Spleen (tissue), 13 donors: ENCODE measurements around the gene PRKX. TPM values are rescaled to one million over a fixed set of nuclear protein-coding genes. Genes with fewer than 3 reads are reported as not detected.

Source experiments
- DNase-seq: peaks from one replicate; pipeline ENCODE4 v3.0.0-alpha.2; 2020
- H3K27ac ChIP-seq, 8 donors: fragments of 200-600 bp; sonication (generic) in 7 of 8; 1 replicate in 4 of 8; 2 replicates in 4 of 8; pipeline versions ENCODE4 v1.5.0 to v1.8.0; 2016 to 2021; ENCODE audit warnings: inconsistent platforms in 4 of 8, mild to moderate bottlenecking in 4 of 8, moderate library complexity in 1 of 8
- H3K27me3 ChIP-seq, 7 donors: fragments of 200-600 bp; sonication (generic) in 6 of 7; replicated peaks in 1 of 7; 1 replicate in 4 of 7; 2 replicates in 3 of 7; pipeline versions ENCODE4 v1.5.0 to v1.8.0; 2016 to 2021; ENCODE audit warnings: inconsistent platforms in 3 of 7, mild to moderate bottlenecking in 1 of 7
- H3K36me3 ChIP-seq, 6 donors: fragments of 200-600 bp; sonication (generic) in 5 of 6; 1 replicate in 4 of 6; 2 replicates in 2 of 6; pipeline versions ENCODE4 v1.5.0 to v1.8.0; 2016 to 2021; ENCODE audit warnings: inconsistent platforms in 2 of 6
- H3K4me1 ChIP-seq, 6 donors: fragments of 200-600 bp; sonication (generic) in 5 of 6; 1 replicate in 3 of 6; 2 replicates in 3 of 6; pipeline versions ENCODE4 v1.5.0 to v1.8.0; 2016 to 2021; ENCODE audit warnings: inconsistent platforms in 3 of 6
- H3K4me3 ChIP-seq, 8 donors: fragments of 200-600 bp; sonication (generic) in 7 of 8; 1 replicate in 4 of 8; 2 replicates in 4 of 8; pipeline versions ENCODE4 v1.5.0 to v1.8.0; 2016 to 2021; ENCODE audit warnings: inconsistent platforms in 4 of 8, mild to moderate bottlenecking in 4 of 8, moderate library complexity in 2 of 8
- H3K9me3 ChIP-seq, 8 donors: fragments of 200-600 bp; sonication (generic) in 7 of 8; 1 replicate in 4 of 8; 2 replicates in 4 of 8; pipeline versions ENCODE4 v1.5.0 to v1.8.0; 2016 to 2021; ENCODE audit warnings: inconsistent platforms in 4 of 8
- CTCF ChIP-seq, 11 experiments: fragments of 200-600 bp in 7 of 11; fragments of 450-650 bp in 4 of 11; sonication (generic) in 4 of 11; IDR thresholded peaks in 8 of 11; conservative IDR thresholded peaks in 3 of 11; 1 replicate in 7 of 11; 2 replicates in 4 of 11; pipeline versions ENCODE4 v1.4.0 to v1.8.0; 2016 to 2021; ENCODE audit warnings: antibody characterized with exemption in 11 of 11, inconsistent platforms in 4 of 11, mild to moderate bottlenecking in 1 of 11
- POLR2A ChIP-seq, 3 donors: fragments of 450-650 bp; IDR thresholded peaks; one replicate each; pipeline ENCODE4 v1.5.1; 2017; ENCODE audit warnings: antibody characterized with exemption in 3 of 3, mild to moderate bottlenecking in 1 of 3
- POLR2AphosphoS5 ChIP-seq, 3 donors: sonication (generic); formaldehyde crosslinking; IDR thresholded peaks; one replicate each; pipeline ENCODE4 v1.5.1; 2017; ENCODE audit warnings: antibody characterized with exemption in 3 of 3
- WGBS, 5 donors: extraction: QIAGEN DNeasy Blood & Tissue Kit in 3 of 5; methylation state at CpG; one replicate each; pipeline versions ENCODE4 v1.1.5 to v1.1.7; 2013 to 2018; 5-methylcytosine and 5-hydroxymethylcytosine counted together
- intact Hi-C: fragments of 100-400 bp; cut with DNase I; formaldehyde crosslinking; loops from one replicate; pipeline ENCODE4 v1.15.0; 2023; ENCODE audit warnings: low total_unique reads
- long read RNA-seq, 2 donors: transcript quantifications; one replicate each; lab custom pipeline, GENCODE V29; 2026
- polyA plus RNA-seq, 3 donors: library from polyadenylated mRNA; stranded (reverse); fragments of 200-250 nt; gene quantifications; one replicate each; pipeline ENCODE4 v1.2.1, GENCODE V29; 2013
- total RNA-seq, 7 donors: library from RNA; depleted of rRNA in 3 of 7; stranded (reverse); fragments of >200 nt in 3 of 7; fragmentation: NEBNext Ultra II Directional in 4 of 7; extraction: Animal tissue kit (Norgen Biotek cat#: 25700) in 4 of 7; gene quantifications; one replicate each; pipeline versions ENCODE4 v1.1.0 to v1.2.1, GENCODE V29; 2016 to 2021
- donor health status: healthy with polysubstance abuse.
- donor health status: DM: no; HTN: no; CAD: no; lungs with moderate emphysema.
- donor health status: DM: no; HTN: no; CAD: no.
- donor health status: Bipolar disorder and iron deficiency.
- donor health status: healthy.
- donor health status: DM: no; HTN: no; CAD: no.
- donor health status: DM: yes; HTN: yes; CAD: no.

The PRKX gene
- total RNA-seq (10 to 100 TPM; 27.7 to 55.0 (median 43.8) TPM), polyA plus RNA-seq (10 to 100 TPM in 1 of 3 donors, 1 to 10 TPM in 2; 5.4 to 12.2 (median 8.7) TPM)
- long read RNA-seq, donor 1, full-length matches to known transcripts: 1 of 1 reads
- long read RNA-seq, donor 1, partial matches to known transcripts: 0 of 1 reads
- long read RNA-seq, donor 1, other reads (novel, unspliced or antisense): 0 of 1 reads
- long read RNA-seq, donor 2, full-length matches to known transcripts: 2 of 2 reads
- long read RNA-seq, donor 2, partial matches to known transcripts: 0 of 2 reads
- long read RNA-seq, donor 2, other reads (novel, unspliced or antisense): 0 of 2 reads

DNA sequence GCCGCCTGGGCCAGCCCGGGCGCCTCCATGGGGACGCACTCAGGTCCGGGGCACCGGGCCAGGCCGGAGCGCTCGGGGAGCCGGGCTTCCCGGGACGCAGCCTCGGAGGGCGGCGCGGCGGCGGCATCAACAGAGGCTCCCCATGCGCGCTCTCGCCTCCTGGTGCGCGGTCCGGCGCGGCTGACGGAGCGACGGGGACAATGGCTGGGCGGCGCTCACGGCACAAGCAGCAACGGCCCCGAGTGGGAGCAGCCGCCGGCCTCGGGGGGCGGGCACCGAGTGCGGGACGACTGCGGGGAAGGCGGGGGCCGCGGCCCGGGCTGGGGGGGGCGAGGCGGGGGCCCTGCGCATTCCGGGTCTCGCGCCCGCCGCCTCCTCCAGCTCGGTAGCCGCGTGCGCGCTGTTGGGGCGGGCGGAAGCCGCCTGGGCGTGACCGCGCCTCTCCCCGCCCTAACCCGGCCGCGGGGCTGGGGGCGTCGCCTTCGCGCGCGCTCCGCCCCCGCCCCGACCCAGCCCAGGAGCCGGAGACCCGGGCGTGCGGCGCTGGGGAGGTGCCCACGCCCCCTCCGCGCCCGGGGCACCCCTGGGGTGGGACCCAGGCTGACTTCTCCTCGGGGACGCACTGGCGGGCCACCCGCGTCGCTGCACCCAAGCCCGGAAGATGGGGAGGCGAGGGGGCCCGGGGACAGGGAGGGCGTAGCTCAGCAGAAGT lies at the start of gene PRKX:
Gene PRKX (minus strand): TSS at position 425 of the 712 bp plus-strand sequence. CDS start 396 bp downstream, at position 29.
- Histone ChIP-seq H3K4me3 (peak within 1 kb of the TSS; percentile 58 to 96 (median 76)), H3K36me3 (no peaks in the 10 kb centered on the region), H3K9me3 (peaks cover 0 to 3% (median 0%) of the 10 kb centered on the region in 8 donors), H3K4me1 (peaks cover 0 to 40% (median 15%) of the 10 kb centered on the region in 6 donors), H3K27me3 (peaks cover 0 to 11% (median 0%) of the 10 kb centered on the region in 7 donors), H3K27ac (peak within 1 kb of the TSS; percentile 61 to 90 (median 85))
- 0 to 1% (median 0%) methylated on average over 10 to 96 of the region's 97 CpGs; no CpG with 5 or more reads in 1 of the 5 donors for WGBS, 5 donors
- TF ChIP-seq POLR2AphosphoS5 (IDR thresholded peaks at IDR 0.05) (peak; percentile 38 to 76 (median 70)), CTCF (IDR thresholded peaks at IDR 0.05 in 8 of 11, conservative IDR thresholded peaks at IDR 0.05 in 3 of 11) (no peak)
- intact Hi-C loops: no loop called here
- peak; percentile 94 for DNase-seq

DNA sequence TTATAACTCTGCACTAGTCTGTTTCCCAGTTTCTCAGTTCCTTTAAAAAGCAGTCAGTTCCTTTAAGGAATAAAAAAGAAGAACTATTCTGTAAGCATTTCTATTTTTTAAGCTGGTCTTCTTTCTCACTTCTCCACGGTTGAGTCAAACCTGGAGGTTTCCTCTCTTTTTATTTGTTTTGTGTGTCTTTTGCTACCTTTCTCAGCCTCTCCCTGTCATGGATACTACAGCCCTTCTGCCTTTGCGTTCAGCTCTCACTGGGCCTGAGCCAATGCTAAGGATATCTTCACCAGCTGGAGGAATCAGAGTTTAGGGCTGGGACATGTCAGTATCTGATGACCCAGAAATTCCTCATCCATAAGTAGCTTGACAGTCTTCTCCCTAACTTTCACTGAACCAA lies 49.7 kb upstream of the PRKX start:
- no peak for TF ChIP-seq POLR2A (IDR thresholded peaks at IDR 0.05)
- no peak for TF ChIP-seq CTCF (IDR thresholded peaks at IDR 0.05 in 8 of 11, conservative IDR thresholded peaks at IDR 0.05 in 3 of 11)
- no peak for TF ChIP-seq POLR2AphosphoS5 (IDR thresholded peaks at IDR 0.05)
- Histone ChIP-seq H3K4me1 (no peaks in the 10 kb centered on the region), H3K4me3 (no peak overlapping the region), H3K27ac (no peak overlapping the region), H3K27me3 (no peaks in the 10 kb centered on the region), H3K36me3 (no peaks in the 10 kb centered on the region), H3K9me3 (no peaks in the 10 kb centered on the region)
- DNase-seq: no peak
- intact Hi-C loops: no loop called here
- WGBS, 5 donors: 35 to 56% (median 44%) methylated on average over 2 of the region's 2 CpGs

DNA sequence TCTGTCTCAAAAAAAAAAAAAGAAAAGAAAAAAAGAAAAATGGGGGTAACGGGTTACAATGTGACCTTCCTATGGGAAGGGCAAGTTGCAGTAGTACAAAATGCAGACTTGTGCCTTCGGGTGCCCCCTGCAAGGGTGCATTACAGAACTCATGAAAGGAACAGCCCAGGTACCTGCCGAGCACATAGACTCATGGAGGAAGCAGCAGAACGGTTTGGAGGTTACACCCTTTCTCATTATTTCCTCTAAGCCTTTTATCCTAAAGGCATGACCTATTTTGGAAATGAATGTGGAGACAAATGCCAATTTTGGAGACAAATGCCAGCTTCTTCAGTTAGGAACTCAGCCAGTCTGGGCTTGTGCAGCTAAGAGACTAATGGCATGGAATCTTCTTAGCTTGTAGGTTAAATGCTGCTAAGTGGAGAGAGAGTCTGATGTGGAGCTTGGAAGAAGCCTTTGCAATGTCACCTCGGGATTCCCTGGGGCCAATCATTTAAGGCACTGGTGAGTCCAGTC lies 44.1 kb upstream of the PRKX start:
- intact Hi-C loops: no loop called here
- no peaks in the 10 kb centered on the region for H3K4me1 ChIP-seq
- H3K27me3 ChIP-seq: no peaks in the 10 kb centered on the region
- DNase-seq: no peak
- WGBS, 5 donors: 69 to 89% (median 77%) methylated on average over 5 of the region's 5 CpGs
- H3K9me3 ChIP-seq: no peaks in the 10 kb centered on the region
- H3K4me3 ChIP-seq: no peak overlapping the region
- TF ChIP-seq POLR2AphosphoS5 (IDR thresholded peaks at IDR 0.05) (no peak), CTCF (IDR thresholded peaks at IDR 0.05 in 8 of 11, conservative IDR thresholded peaks at IDR 0.05 in 3 of 11) (no peak), POLR2A (IDR thresholded peaks at IDR 0.05) (no peak)
- H3K27ac ChIP-seq: no peak overlapping the region
- no peaks in the 10 kb centered on the region for H3K36me3 ChIP-seq

GRCh38 chrX:3748052-3748559 lies 34.7 kb upstream of the PRKX start:
- H3K4me3 ChIP-seq: no peak overlapping the region
- DNase-seq: no peak
- H3K36me3 ChIP-seq: no peaks in the 10 kb centered on the region
- H3K9me3 ChIP-seq: no peaks in the 10 kb centered on the region
- no peak for TF ChIP-seq CTCF (IDR thresholded peaks at IDR 0.05 in 8 of 11, conservative IDR thresholded peaks at IDR 0.05 in 3 of 11)
- no peak for TF ChIP-seq POLR2AphosphoS5 (IDR thresholded peaks at IDR 0.05)
- TF ChIP-seq POLR2A (IDR thresholded peaks at IDR 0.05): no peak
- H3K27ac ChIP-seq: no peak overlapping the region
- no peaks in the 10 kb centered on the region for H3K27me3 ChIP-seq
- WGBS, 5 donors: 32 to 55% (median 50%) methylated on average over 3 of the region's 3 CpGs
- H3K4me1 ChIP-seq: peaks cover 0 to 1% (median 0%) of the 10 kb centered on the region in 6 donors
- intact Hi-C loops: no loop called here
